Nucleus accumbens (tissue), 56 donors: ENCODE measurements around the gene DUX4.
"Not testable (repeated sequence)": the region's sequence is repeated elsewhere in the genome, so short reads cannot be mapped to it uniquely, and the experiment has no call there.

ENCODE experiments used
- DNase-seq, 56 donors: peaks; one replicate each; lab custom pipeline; 2025; lab: John Stamatoyannopoulos, UW

The DUX4 gene

DNA sequence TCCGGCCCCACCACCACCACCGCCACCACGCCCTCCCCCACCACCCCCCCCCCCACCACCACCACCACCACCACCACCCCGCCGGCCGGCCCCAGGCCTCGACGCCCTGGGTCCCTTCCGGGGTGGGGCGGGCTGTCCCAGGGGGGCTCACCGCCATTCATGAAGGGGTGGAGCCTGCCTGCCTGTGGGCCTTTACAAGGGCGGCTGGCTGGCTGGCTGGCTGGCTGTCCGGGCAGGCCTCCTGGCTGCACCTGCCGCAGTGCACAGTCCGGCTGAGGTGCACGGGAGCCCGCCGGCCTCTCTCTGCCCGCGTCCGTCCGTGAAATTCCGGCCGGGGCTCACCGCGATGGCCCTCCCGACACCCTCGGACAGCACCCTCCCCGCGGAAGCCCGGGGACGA, at the start of gene DUX4:
Gene DUX4 (plus strand): TSS at position 347 of the 400 bp plus-strand sequence. CDS start 0 bp downstream, at position 347.
- DNase-seq, result not testable (repeated sequence)

DNA sequence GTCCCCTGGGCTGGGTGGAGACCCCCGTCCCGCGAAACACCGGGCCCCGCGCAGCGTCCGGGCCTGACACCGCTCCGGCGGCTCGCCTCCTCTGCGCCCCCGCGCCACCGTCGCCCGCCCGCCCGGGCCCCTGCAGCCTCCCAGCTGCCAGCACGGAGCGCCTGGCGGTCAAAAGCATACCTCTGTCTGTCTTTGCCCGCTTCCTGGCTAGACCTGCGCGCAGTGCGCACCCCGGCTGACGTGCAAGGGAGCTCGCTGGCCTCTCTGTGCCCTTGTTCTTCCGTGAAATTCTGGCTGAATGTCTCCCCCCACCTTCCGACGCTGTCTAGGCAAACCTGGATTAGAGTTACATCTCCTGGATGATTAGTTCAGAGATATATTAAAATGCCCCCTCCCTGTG, 1.9 kb downstream of the DUX4 start:
- not testable (repeated sequence) for DNase-seq

DNA sequence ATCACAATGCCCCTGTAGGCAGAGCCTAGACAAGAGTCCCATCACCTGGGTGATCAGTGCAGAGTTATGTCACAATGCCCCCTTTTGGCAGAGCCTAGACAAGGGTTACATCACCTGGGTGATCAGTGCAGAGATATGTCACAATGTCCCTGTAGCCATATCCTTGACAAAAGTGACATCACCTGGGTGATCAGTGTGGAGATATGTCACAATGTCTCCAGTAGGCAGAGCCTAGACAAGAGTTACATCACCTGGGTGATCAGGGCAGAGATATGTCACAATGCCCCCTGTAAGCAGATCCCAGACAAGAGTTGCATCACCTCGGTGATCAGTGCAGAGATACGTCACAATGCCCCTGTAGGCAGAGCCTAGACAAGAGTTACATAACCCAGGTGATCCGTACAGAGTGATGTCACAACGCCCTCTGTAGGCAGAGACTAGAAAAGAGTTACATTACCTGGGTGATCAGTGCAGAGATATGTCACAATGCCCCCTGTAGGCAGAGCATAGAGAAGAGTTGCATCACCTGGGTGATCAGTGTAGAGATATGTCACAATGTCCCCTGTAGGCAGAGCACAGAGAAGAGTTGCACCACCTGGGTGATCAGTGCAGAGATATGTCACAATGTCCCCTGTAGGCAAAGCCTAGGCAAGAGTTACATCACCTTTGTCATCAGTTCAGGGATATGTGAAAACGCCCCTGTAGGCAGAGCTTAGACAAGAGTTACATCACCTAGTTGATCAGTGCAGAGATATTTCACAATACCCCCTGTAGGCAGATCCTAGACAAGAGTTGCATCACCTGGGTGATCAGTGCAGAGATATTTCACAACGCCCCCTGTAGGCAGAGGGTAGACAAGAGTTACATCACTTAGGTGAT, 4.4 kb downstream of the DUX4 start:
- DNase-seq, result not testable (repeated sequence)

DNA sequence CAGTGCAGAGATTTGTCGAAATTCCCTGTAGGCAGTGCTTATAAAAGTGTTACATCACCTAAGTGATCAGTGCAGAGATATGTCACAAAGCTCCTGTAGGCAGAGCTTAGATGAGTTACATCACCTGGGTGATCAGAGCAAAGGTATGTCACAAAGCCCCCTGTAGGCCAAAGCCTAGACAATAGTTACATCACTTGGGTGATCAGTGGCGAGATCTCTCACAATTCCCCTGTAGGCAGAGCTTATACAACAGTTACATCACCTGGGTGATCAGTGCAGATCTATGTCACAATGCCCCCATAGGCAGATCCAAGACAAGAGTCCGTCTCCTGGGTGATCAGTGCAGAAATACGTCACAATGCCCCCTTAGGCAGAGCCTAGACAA, 5.0 kb downstream of the DUX4 start:
- not testable (repeated sequence) for DNase-seq

DNA sequence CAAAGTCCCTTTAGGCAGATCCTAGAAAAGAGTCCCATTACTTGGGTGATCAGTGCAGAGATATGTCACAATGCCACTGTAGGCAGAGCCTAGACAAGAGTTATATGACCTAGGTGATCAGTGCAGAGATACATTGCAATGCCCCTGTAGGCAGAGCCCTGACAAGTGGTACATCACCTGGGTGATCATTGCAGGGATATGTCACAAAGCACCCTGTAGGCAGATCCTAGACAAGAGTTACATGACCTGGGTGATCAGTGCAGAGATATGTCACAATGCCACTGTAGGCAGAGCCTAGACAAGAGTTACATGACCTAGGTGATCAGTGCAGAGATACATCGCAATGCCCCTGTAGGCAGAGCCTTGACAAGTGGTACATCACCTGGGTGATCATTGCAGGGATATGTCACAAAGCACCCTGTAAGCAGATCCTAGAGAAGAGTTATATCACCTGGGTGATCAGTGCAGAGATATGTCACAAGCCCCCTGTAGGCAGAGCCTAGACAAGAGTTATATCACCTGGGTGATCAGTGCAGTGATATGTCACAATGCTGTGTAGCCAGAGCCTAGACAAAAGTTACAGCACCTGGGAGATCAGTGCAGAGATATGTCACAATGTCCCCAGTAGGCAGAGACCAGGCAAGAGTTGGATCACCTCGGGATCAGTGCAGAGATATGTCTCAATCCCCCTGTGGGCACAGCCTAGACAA, 5.6 kb downstream of the DUX4 start:
- not testable (repeated sequence) for DNase-seq

DNA sequence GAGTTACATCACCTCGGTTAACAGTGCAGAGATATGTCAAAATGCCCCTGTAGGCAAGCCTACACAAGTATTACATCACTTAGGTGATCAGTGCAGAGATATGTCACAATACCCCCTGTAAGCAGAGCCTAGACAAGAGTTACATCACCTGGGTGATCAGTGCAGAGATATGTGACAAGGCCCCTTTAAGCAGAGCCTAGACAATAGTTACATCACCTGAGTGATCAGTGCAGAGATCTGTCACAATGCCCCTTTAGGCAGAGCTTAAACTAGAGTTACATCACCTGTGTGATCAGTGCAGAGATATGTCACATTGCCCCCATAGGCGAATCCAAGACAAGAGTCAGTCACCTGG, 6.1 kb downstream of the DUX4 start:
- DNase-seq, result not testable (repeated sequence)

DNA sequence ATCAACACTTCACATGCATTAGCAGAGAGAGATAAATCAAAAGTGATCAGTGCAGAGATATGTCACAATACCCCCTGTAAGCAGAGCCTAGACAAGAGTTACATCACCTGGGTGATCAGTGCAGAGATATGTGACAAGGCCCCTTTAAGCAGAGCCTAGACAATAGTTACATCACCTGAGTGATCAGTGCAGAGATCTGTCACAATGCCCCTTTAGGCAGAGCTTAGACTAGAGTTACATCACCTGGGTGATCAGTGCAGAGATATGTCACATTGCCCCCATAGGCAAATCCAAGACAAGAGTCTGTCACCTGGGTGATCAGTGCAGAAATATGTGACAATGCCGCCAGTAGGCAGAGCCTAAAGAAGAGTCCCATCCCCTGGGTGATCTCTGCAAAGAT, 7.4 kb downstream of the DUX4 start:
- not testable (repeated sequence) for DNase-seq

DNA sequence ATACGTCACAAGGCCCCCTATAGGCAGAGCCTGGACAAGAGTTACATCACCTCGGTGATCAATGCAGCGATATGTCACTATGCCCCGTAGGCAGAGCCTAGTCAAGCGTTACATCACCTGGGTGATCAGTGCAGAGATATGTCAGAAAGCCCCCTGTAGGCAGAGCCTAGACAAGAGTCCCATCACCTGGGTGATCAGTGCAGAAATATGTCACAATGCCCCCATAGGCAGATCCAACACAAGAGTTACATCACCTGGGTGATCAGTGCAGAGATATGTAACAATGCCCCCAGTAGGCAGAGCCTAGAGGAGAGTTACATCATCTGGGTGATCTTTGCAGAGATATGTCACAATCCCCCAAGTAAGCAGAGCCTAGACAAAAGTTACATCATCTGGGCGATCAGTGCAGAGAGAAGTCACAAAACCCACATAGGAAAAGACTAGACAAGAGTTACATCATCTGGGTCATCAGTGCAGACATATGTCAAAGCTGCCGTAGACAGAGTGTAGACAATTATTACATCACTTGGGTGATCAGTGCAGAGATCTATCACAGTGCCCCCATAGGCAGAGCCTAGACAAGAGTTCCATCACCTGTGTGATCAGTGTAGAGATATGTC, 8.0 kb downstream of the DUX4 start:
- not testable (repeated sequence) for DNase-seq

DNA sequence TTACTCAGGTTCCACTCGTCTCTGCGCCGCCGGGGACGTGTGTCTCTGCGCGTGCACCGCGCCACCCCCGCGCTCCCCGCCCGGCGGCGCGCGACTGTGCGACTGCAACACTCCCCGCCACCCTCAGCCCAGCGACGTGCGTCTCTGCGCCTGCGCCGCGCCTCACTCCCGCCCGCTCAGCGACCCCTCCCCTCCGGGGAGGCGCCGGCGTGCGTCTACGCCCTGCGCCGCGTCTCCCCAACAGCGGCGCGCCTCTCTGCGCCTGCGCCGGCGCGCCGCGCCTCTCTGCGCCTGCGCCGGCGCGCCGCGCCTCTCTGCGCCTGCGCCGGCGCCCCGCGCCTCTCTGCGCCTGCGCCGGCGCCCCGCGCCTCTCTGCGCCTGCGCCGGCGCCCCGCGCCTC, 29.9 kb downstream of the DUX4 start:
- not testable (repeated sequence) for DNase-seq
